DND-41 (cell line): Measurements from ENCODE around the gene OR2T4.

Source experiments
- CTCF ChIP-seq: IDR thresholded peaks from 2 replicates; pipeline ENCODE4 v1.5.1; 2012; ENCODE audit warnings: borderline replicate concordance, low read length, moderate library complexity, mild to moderate bottlenecking; ENCODE audit not compliant: poor library complexity, severe bottlenecking; ENCODE audit errors: extremely low read depth
- EZH2 ChIP-seq: IDR thresholded peaks from 3 replicates; pipeline ENCODE4 v1.6.1; 2012; ENCODE audit warnings: borderline replicate concordance, low read depth, mild to moderate bottlenecking, moderate library complexity, low read length, inconsistent platforms; ENCODE audit not compliant: severe bottlenecking

GRCh38 chr1:248406721-248407692, 45.5 kb downstream of the OR2T4 start:
- no peak for TF ChIP-seq CTCF
- no peak for TF ChIP-seq EZH2
